Amniotic epithelial cell (primary cell): Measurements from ENCODE around the gene ACOX3.

ENCODE experiments used
- DNase-seq: peaks from one replicate; pipeline ENCODE4 v3.0.0-alpha.2; 2010; ENCODE audit warnings: low read depth

ACOX3 gene

DNA sequence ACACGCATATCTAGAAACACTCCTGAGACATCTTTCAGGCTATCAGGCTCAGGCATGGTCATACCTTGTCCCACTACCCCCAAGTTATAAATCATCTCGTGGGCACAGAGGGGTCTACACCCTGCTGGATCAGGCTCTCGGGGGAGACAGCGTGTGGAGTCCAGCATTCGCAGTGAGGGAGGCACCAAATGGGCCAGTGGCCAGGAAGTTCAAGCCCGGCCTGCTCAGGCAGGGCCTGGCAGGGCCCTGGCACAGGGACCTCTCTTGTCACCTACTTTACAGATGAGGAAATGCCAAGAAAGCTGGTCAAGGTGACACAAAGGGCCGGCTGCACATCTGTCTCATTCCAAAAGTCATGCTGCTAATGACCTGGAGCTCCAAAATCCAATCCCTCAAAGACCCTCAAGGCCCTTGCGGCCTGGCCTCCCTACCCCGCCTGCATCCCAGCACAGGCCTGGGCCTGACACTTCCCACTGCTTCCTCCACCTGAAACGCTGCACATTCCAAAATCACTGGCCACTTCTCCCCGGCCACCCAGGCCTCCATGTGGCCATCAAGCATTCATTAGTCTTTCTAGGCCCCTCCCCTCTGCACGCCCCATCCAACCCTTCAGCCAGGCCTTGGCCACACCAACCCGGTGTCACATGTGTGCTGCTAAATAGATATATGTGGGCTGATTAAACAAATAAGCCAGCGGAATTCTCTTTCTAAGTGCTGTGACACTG, 35.6 kb downstream of the ACOX3 start:
- no peak for DNase-seq

DNA sequence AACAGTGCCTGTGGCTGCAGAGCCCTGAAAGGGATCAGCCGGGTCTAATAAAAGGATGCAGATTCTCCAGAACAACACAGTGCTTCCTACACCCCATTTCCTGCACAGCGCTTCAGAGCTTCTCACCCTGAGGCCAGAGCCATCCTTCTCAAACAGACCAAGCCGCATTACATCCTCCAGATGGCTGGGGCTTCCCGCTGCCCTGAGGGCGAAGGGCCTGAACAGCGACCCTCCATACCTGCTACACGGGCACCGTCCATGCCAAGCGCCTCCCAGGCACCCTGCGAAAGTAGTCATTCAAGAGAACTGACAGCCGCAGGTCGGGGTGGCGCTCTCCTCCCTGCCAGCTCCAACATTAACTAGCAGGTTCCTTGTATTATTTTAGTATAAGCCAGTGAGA, 36.5 kb downstream of the ACOX3 start:
- DNase-seq, result no peak

DNA sequence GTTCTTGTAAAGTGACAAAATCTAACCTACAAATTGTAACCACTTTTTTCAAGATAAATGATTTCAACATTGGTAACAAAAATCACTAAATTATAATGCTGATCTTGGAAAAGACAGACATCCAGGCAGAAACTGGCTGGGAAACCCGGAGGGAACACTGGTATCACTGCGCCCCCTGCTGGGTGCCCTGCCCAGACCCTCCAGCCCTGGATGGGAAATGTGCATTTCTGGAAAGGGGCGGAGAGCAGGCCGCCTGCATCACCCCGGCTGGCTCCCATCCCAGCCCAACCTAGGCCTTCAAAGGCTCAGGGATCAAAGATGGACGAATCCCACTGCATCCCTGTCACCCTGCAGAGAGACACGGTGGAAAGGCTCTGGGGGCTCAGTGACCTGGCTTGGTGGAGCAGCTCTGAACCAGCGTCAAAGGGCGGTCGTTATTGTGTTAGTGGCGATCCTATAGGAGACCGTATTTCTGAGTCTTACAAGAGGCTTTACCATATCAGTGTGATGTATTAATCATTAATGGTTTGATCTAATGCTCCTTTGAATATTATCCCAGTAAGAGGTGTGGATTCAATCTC, 37.3 kb downstream of the ACOX3 start:
- DNase-seq, result peak; percentile 75

DNA sequence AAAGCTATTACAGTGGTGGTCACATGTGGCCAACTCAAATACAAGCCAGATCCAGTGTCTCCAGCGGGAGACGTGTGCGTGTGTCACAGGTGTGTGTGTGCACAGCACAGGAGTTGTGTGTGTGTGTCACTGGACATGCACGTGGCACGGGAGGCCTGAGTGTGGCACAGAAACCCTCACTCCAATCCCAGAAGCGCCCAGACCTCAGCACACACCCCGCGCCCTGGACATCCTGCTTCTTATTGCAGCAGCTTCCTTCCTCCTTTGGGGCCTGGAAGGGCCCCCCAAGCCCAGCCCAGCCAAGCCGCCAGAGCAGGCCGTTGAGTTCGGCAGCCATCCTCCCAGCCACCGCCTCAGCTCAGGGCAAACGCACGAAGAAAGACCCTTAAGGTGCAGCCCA, 37.9 kb downstream of the ACOX3 start:
- no peak for DNase-seq

DNA sequence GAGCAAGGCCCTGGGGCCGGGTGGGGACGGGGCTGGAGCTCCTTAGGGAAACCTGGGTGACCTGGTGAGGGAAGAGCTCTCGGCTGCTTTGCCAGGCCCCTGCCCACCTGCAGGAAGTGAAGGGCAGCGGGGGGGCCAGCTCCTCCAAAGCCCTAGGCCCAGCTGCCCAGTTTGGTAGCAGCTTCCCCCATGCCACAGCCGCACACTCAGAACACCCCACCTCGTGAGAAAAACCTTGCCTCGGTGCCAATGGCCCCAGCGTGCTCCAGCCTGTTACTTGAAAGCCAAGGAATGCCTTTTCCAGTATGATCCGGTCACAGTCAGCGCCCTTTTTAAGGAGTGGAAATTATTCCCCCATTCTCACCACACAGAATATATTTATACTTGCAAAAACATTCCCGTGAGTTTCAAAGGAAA, 38.3 kb downstream of the ACOX3 start:
- DNase-seq, result no peak

DNA sequence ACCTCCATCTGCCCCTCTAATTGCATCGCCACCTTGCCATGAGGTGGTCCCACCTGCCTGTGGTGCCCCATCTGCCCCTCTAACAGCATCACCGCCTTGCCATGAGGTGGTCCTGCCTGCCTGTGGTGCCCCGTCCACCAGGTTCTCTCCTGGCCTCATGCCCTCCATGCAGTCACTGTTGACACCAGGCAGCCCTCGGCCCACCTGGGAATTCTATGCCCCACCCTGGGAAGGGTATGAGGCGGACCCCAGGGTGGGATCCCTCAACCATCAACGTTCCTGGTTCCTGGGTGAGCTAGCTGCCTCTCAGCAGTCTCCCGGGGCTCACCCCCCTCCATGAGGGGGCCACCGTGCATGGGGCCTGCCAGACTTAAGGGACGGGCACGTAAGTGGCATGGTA, 38.9 kb downstream of the ACOX3 start:
- no peak for DNase-seq

DNA sequence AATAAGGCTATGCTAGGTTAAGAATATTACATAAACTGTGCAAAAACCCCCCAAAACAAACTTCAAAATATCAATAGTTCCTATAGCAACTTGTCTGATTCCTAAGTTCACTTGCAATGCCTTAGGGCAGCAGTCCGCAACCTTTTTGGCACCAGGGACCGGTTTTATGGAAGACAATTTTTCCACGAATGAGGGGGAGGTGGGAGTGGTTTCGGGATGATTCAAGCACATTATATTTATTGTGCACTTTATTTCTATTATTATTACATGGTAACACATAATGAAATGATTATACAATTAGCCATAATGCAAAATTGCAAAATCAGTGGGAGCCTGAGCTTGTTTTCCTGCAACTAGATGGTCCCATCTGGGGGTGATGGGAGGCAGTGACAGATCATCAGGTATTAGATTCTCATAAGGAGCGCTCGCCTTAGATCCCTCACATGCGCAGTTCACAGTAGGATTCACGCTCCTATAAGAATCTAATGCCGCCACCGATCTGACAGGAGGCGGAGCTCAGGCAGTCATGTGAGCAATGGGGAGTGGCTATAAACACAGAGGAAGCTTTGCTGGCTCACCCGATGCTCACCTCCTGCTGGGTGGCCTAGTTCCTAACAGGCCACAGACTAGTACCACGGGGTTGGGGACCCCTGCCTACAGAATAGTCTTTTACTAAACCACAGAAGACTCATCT, 39.7 kb downstream of the ACOX3 start:
- DNase-seq, result no peak

DNA sequence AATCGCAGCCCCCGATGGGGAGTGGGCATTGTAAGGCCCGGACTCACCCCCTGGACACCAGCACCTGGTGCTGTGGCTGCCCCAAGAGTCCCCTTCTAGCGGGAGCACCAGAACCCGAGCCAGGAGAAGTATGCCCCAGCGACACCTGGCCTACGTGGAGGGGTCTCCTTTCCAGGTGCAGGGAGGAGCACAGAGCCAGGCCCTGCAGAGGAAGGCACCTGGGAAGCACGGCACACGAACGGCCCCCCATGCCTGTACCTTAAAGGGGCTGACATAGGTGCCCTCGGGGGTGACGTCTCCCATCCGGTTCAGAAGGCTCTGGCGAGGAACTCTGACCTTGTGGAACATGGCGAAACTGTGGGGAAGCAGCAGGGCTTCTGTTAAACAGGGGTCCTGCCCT, 41.2 kb downstream of the ACOX3 start:
- no peak for DNase-seq

DNA sequence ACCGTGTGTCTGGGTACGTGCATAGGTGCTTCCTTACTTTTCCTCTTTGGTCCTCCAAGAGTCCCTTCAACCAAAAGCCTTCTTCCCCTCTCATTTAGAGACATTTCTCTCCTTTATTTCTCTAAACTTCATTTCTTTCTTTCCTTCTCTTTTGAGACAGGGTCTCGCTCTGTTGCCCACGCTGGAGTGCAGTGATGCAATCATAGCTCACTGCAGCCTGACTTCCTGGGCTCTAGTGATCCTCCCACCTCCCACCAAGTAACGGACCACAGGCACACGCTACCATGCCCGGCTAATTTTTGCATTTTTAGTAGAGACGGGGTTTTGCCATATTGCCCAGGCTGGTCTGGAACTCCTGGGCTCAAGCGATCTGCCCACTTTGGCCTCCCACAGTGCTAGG, 42.2 kb downstream of the ACOX3 start:
- no peak for DNase-seq

DNA sequence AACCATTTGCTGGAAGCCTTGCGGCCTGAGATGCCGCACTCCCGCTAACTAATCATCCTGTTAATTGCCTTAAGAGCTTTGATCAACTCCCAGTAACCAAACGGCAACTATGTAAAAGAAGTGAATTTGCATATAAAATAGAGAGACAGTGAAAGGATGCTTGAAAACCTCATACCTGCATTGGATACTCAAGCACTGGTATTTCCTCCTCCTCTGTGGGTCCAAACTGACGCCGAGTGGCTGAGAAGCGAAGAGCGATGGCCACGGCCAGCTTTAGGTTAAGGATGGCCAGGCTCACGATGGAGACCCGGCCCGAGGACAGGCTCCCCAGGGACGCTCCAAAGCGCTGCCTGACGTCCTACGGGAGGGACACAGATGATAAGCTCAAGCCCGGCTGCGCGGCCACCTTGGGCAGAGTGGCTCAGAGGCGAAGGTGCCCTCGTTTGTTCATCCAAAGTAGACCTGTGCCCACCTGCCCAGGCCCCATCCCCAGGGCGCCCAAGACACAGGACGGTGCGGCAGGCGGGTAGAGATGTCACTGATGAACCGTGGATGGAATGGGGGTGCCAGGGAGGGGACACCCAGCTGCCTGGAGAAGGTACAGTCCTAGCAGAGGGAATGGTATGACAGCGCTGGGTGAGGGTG, 43.6 kb downstream of the ACOX3 start:
- DNase-seq, result no peak

DNA sequence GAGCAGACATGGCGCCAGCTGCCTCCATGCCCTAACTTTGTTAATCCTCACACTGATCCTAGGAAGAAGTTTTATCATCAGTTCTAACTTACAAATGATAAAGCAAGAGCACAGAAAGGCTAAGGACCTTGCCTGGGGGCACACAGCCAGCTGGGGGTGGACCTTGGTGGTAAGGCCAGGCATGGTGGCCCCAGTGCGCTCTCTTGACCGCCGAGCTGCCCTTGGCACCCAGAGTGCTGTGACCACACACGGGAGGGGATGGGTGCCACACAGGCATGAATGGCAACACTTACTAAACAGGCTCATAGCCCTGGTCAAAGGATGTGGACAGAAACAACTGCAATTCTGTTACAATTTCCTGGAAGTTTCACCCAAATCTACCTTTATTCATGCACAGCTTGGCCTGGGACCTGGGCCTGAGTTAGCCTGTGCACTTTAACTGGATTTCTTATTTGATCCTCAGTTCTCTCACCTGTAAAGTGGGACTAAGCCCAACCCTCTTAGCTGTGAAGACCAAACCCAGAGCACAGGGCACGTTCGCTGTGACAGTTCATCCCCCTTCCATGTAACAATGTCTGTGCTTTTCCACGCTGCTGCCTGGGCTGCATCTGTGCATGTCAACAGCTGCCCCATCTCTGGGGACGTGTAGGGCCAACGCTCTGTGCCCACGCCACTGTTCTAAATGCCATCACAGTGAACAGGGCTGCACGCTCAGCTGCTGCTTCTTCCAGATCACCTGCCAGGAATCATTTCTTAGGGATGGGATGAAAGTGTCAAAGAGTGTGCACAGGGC, 44.8 kb downstream of the ACOX3 start:
- DNase-seq, result no peak

DNA sequence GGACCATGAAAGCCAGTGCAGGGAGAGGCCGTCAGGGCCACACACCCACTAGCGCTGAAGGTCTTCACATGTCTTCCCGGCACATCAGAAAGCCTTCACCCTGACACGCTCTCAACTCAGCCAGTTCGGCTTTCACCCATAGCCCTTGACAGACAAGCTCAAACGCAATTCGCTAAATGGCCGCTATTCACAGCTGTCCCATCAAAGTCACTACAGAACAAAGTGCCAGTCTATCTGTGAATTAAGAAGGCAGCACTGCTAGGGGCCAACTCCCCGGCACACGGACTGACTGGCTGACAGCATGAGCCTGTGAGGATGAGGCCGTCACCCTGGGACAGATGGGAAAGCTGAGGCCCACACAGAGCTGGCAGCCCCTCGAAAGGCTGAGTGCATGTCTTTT, 45.7 kb downstream of the ACOX3 start:
- DNase-seq, result no peak

DNA sequence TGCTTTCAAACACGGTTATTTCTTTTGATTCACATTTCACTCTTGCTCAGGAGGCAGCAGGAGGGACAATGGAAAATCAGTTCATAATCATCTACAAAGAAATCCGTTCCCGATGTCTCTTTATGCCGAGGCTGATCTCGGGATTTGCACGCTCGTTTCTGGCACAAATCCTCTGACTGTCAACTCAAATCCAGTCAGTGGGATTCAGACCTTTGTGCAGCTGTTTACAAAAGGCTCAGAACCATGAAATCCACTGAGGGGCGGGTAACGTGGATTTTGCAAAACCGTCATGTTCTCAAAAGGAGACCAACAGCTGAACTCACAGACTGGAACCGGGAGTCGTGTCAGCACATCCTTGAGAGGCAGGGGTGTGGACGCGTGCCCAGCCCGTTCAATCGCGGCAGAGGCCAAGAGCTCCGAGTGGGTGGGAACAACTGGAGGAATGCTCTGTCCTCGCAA, 46.4 kb downstream of the ACOX3 start:
- peak; percentile 49 for DNase-seq

DNA sequence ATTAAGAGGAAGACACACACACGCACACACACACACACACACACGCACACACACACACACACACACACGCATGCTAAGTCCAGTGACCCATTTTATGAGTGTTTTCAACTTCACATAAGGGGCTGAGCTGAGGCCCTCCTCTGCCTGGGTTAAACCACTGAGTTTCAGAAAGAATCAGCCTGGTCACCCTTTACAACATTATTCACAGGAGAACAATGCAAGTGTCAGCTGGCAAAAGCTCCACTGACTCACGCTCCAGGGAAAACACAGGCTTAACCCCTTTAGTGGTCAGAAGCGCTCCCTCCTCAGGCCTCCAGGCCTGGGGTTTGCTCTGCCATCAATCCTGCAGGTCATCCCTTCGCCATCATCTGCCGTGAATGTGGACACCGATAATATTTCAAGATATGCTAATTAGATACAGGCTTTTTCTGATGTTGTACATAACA, 46.9 kb downstream of the ACOX3 start:
- DNase-seq, result peak; percentile 99

DNA sequence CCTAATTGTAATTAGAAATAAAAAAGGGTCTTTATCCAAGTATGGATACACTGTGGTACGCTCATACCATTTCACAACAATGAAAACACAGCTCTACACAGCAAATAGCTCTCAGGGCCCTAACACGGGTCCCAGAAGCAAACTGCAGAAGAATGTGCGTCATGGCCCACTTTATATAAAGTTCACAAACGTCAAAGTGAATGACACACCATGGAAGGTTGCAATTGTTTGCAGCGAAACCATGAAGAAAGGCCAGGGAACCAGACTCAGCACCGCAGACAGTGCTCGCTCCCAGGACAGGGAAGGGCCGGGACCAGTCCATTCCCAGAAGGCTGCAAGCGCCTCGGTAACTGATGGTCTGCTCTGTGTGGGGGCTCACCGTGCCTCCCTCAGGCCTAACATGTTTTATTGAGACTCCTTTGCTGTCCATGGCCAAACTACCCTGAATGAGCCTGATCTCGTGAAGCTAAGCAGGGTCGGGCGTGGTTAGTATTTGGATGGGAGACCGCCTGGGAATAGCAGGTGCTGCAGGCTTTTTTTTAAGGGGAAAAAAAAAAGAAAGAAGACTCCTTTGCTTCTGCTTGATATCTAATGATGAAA, 47.8 kb downstream of the ACOX3 start:
- no peak for DNase-seq

DNA sequence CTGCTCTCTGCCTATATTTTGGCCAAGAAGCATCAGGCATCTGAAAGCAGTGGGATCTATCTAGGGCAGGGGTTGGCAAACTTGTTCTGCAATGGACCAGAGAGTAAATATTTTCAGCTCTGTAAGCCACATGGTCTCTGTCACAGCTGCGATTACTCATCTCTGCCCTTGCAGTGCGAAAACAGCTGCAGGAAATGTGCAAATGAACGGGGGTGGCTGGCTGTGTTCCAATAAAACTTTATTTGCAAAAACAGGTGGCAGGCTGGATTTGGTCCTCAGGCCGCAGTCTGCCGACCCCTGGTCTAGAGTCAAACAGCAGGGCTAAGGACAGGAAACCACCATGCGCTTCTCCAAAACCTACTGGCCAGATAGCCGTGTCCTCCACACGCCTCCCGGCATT, 48.6 kb downstream of the ACOX3 start:
- DNase-seq, result peak; percentile 88

DNA sequence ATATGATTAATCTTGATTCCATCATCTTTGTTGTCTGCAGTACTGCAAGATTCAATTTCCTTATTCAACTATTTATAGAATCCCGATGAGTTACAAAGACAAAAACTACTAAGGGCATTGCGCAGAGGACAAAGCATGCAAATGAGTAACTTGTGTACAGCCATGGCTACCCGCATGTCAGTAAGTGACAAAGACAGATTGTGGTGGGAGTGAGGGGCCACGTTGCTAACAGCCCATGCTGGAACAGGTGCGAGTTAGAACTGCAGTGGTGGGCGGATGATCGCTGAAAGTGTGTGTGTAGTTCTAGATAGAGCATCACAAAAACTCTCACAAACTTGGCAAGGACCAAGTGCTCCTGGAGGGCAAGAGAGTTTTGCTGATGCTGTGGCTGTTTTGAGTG, 49.5 kb downstream of the ACOX3 start:
- DNase-seq, result no peak

DNA sequence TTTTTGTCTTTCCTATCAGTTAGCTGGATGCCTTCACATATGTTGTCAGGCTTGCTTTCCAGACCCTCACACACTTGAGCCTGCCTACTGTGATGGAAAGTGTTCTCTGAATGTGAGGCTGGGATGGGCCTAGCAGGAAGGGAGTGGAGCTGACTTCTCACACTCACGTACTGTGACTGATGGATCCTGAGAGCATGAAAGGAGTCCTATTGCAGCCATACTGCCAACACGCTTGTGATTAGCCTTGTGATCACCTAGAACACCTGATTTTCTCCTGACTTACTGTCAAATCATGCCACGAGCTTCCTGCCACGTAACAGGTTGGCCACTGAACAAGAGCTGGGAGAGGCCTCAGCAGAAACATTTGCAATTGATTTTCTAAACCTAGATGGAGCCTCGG, 49.9 kb downstream of the ACOX3 start:
- DNase-seq, result no peak

DNA sequence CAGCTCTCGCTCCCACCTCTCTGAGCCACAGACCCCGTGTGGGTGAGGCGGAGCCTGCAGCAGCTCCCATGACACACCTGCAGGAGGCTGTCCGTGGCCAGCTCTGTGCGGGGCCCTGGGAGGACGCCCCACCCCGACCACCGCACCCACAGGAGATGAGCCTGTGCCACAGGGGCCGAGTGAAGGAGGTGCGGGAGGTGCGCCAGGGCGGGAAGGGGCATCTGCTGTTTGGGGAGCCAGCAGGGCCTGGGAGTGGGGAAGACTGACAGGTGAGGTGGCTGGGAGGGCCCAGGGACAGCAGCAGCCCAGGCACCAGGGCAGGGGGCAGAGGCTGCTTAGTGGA, 52.0 kb downstream of the ACOX3 start:
- no peak for DNase-seq

DNA sequence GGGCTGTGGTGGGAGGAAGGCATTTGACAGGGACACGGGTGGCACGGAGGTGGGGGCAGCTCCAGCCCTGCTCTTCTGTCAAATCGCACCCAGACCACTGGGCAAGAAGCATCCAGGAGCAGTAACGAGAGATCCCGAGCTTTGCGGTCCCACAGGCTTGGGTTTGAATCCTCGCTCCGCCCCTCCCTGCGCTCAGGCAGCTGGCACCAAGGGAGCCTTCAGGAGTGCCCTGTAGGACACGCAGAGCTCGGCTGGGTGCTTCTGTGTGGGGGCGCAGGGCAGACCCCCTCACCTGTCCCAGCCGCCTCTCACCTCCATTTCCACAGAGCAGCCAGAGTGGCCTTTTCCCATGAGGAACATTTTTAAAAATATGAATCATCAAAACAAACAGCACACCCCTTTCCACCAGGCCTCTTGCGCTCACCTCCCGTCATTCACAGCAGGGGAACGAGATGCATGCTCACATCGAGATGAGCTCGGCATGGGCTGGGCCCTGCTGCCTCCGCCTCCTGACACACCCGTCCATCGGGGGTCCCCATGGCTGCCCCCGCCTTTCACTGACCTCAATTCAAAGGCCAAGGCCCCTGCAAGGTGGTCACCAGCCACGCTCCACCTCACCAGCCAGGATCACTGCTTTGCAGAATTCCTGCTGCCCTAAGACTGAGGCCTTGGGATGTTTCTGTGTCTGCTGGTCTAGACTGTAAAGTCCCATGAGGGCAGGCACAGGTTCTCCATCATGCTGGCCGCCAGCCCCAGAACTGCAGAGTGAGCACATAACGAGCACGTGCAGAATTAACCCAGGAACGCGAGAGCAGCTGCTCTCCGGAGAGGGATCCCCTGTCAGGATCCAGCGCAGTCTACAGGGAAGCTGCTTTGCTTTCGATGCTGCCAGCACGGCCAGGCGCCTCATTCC, 52.7 kb downstream of the ACOX3 start:
- no peak for DNase-seq

DNA sequence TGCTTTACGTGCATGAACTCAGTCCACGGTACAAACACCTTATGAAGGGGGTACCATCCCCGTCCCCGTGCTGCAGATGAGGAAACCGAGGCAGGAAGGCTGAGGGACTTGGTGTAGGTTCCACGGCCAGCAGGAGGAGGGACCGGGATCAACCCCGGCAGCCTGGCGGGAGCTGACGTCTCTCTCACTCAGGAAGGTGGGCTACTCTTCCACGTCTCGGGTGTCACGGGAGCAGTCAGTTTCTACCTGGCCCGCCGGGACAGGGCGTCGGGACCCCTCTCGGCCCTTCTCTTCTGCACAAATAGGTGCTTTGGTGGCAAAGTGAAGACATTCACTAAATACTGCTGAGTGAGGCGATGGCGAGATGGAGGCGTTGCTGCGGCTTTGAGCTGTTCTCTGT, 53.3 kb downstream of the ACOX3 start:
- DNase-seq, result no peak
